Measurements from ENCODE around the gene MYO9B. TPM values are rescaled to one million over a fixed set of nuclear protein-coding genes. Genes with fewer than 3 reads are reported as not detected.

MYO9B gene
- total and polyA plus RNA-seq, 2 donors (not counting 1 experiment from before 2014, with no cell fraction given): 32.5 to 52.5 TPM

GRCh38 chr19:17165715-17166114 is 90.1 kb downstream of the MYO9B start:
- H3K27ac ChIP-seq (ENCODE audit: insufficient read depth, low read length): no peak overlapping the region
- no peak overlapping the region for H3K9ac ChIP-seq (ENCODE audit: insufficient read depth, low read length)
- H4K20me1 ChIP-seq (ENCODE audit: control insufficient read depth, extremely low read depth, insufficient read depth, low read length): no peaks in the 10 kb centered on the region
- H3K27me3 ChIP-seq (ENCODE audit: control insufficient read depth, insufficient read depth, low read length): no peaks in the 10 kb centered on the region
- no peaks in the 10 kb centered on the region for H3K4me1 ChIP-seq (ENCODE audit: control insufficient read depth, extremely low read depth, insufficient read depth, low read length)
- H2AFZ ChIP-seq (ENCODE audit: low read length): no peak overlapping the region
- no peak overlapping the region for H3K4me3 ChIP-seq (replicated peaks in 1 of 4; ENCODE audit: control extremely low read depth in 1 of 4, insufficient read depth in 1 of 4, low read depth in 3 of 4, low read length in 4 of 4)
- TF ChIP-seq EZH2 (IDR thresholded peaks at IDR 0.05; ENCODE audit: low read length, missing control alignments) (no peak), CTCF (conservative IDR thresholded peaks at IDR 0.05 in 1 of 2, IDR thresholded peaks at IDR 0.05 in 1 of 2; ENCODE audit: low read depth in 1 of 2, low read length in 2 of 2) (no peak)
- DNase-seq (ENCODE audit: low read depth in 2 of 2): no peak
- H3K36me3 ChIP-seq (ENCODE audit: control insufficient read depth, insufficient read depth, low read length): peaks cover 23% of the 10 kb centered on the region
- no peaks in the 10 kb centered on the region for H3K9me3 ChIP-seq (ENCODE audit: control insufficient read depth, insufficient read depth, low read depth, low read length)
- no peaks in the 10 kb centered on the region for H3K79me2 ChIP-seq (ENCODE audit: control insufficient read depth, insufficient read depth, low read length)
- H3K4me2 ChIP-seq (ENCODE audit: extremely low read depth, insufficient read depth, low read length): no peak overlapping the region

DNA sequence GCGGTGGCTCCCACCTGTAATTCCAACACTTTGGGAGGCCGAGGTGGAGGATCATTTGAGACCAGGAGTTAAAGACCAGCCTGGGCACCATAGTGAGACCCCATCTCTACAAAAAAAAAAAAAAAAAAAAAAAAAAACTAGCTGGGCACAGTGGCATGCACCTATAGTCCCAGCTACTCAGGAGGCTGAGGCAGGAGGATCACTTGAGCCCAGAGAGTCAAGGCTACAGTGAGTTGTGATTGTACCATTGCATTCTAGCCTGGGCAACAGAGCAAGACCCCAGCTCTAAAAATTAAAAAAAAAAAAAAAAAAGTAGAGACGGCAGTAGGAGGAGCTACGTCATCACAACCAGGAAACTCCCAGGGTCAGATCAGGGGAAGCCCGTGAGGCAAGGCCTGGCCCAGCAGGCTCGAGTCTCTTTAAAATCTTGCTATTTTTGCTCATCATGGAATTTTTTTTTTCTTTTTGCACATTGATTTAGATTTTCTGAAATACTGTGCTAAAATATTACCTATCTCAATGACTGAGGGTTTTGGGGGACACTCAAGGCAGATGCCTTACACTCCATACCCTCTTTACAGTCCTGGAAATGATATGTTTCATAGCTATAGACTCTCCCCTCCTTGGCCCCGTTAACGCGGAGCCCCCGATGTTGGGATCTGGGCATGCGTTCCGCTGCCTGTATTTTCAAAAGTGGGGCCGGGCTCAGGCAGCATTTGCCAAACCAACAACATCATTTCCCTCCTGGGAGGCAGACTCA is 95.1 kb downstream of the MYO9B start:
- no peaks in the 10 kb centered on the region for H3K79me2 ChIP-seq (ENCODE audit: control insufficient read depth, insufficient read depth, low read length)
- H3K27me3 ChIP-seq (ENCODE audit: control insufficient read depth, insufficient read depth, low read length): no peaks in the 10 kb centered on the region
- H3K9me3 ChIP-seq (ENCODE audit: control insufficient read depth, insufficient read depth, low read depth, low read length): no peaks in the 10 kb centered on the region
- no peak for TF ChIP-seq CTCF (conservative IDR thresholded peaks at IDR 0.05 in 1 of 2, IDR thresholded peaks at IDR 0.05 in 1 of 2; ENCODE audit: low read depth in 1 of 2, low read length in 2 of 2)
- no peak for TF ChIP-seq EZH2 (IDR thresholded peaks at IDR 0.05; ENCODE audit: low read length, missing control alignments)
- DNase-seq (ENCODE audit: low read depth in 2 of 2): no peak
- H3K9ac ChIP-seq (ENCODE audit: insufficient read depth, low read length): no peak overlapping the region
- no peak overlapping the region for H3K4me3 ChIP-seq (replicated peaks in 1 of 4; ENCODE audit: control extremely low read depth in 1 of 4, insufficient read depth in 1 of 4, low read depth in 3 of 4, low read length in 4 of 4)
- no peak overlapping the region for H2AFZ ChIP-seq (ENCODE audit: low read length)
- no peak overlapping the region for H3K4me2 ChIP-seq (ENCODE audit: extremely low read depth, insufficient read depth, low read length)
- H4K20me1 ChIP-seq (ENCODE audit: control insufficient read depth, extremely low read depth, insufficient read depth, low read length): no peaks in the 10 kb centered on the region
- H3K27ac ChIP-seq (ENCODE audit: insufficient read depth, low read length): no peak overlapping the region
- peaks cover 22% of the 10 kb centered on the region for H3K36me3 ChIP-seq (ENCODE audit: control insufficient read depth, insufficient read depth, low read length)
- H3K4me1 ChIP-seq (ENCODE audit: control insufficient read depth, extremely low read depth, insufficient read depth, low read length): peaks cover 2% of the 10 kb centered on the region

DNA sequence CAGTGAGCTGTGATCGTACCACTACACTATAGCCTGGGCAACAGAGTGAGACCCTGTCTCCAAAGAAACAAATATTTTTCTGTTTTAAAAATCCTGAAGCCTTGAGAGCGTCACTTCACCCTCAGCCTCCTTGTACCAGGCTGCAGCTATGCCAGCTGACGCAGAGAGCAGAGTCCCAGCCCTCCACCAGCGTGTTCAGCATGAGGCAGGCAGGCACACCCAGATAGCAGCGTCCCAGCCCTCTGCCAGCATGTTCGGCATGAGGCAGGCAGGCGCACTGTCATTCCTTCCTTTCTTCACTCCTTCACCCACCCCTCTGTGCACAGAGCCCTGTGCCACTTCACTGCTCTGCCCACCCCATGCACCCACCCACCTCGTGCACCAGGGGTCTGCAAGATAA is 96.3 kb downstream of the MYO9B start:
- no peak overlapping the region for H2AFZ ChIP-seq (ENCODE audit: low read length)

More for the DNA sequence above, 96.3 kb downstream of the MYO9B start:
- no peaks in the 10 kb centered on the region for H3K79me2 ChIP-seq (ENCODE audit: control insufficient read depth, insufficient read depth, low read length)
- H3K27me3 ChIP-seq (ENCODE audit: control insufficient read depth, insufficient read depth, low read length): no peaks in the 10 kb centered on the region
- no peaks in the 10 kb centered on the region for H3K9me3 ChIP-seq (ENCODE audit: control insufficient read depth, insufficient read depth, low read depth, low read length)
- no peak overlapping the region for H3K27ac ChIP-seq (ENCODE audit: insufficient read depth, low read length)
- no peak for DNase-seq (ENCODE audit: low read depth in 2 of 2)
- no peak overlapping the region for H3K4me2 ChIP-seq (ENCODE audit: extremely low read depth, insufficient read depth, low read length)
- no peak overlapping the region for H3K9ac ChIP-seq (ENCODE audit: insufficient read depth, low read length)
- no peaks in the 10 kb centered on the region for H4K20me1 ChIP-seq (ENCODE audit: control insufficient read depth, extremely low read depth, insufficient read depth, low read length)
- peaks cover 2% of the 10 kb centered on the region for H3K4me1 ChIP-seq (ENCODE audit: control insufficient read depth, extremely low read depth, insufficient read depth, low read length)
- peaks cover 22% of the 10 kb centered on the region for H3K36me3 ChIP-seq (ENCODE audit: control insufficient read depth, insufficient read depth, low read length)
- no peak overlapping the region for H3K4me3 ChIP-seq (replicated peaks in 1 of 4; ENCODE audit: control extremely low read depth in 1 of 4, insufficient read depth in 1 of 4, low read depth in 3 of 4, low read length in 4 of 4)
- no peak for TF ChIP-seq EZH2 (IDR thresholded peaks at IDR 0.05; ENCODE audit: low read length, missing control alignments)
- TF ChIP-seq CTCF (conservative IDR thresholded peaks at IDR 0.05 in 1 of 2, IDR thresholded peaks at IDR 0.05 in 1 of 2; ENCODE audit: low read depth in 1 of 2, low read length in 2 of 2): no peak
